ENCODE results near the gene BAD. TPM values are rescaled to one million over a fixed set of nuclear protein-coding genes. Genes with fewer than 3 reads are reported as not detected.
A peak's percentile ranks its signal among the peaks of the same experiment; 100 is the strongest.
"Not testable (repeated sequence)": the region's sequence is repeated elsewhere in the genome, so short reads cannot be mapped to it uniquely, and the experiment has no call there.

BAD gene
- polyA plus RNA-seq, 3 donors, result 36.7 to 58.9 (median 54.2) TPM

DNA sequence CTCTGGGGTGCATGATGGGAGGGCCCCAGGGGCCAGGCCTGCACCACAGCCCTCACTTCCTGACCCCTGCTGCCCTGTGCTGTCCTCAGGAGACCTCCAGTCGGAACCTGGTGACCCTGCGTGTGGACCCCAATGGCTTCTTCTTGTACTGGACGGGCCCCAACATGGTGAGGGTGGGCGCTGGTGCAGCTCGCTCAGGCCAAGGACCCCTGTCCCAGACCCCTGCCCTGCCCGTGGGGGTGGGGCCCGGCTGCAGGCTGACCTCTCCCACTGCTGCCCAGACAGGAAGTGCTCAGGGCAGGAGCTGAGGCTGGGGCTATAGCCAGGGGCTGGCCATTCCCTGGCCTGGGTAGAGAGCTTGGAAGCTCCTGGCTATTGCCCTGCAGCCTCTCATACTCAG lies 30.1 kb downstream of the BAD start:
- no peak for DNase-seq (ENCODE audit: extremely low read depth in 1 of 11, low read depth in 9 of 11, low spot score in 4 of 11)

GRCh38 chr11:64253481-64253880 lies 31.0 kb downstream of the BAD start:
- DNase-seq (ENCODE audit: extremely low read depth in 1 of 11, low read depth in 9 of 11, low spot score in 4 of 11), result no peak

GRCh38 chr11:64253043-64253442 lies 31.4 kb downstream of the BAD start:
- DNase-seq (ENCODE audit: extremely low read depth in 1 of 11, low read depth in 9 of 11, low spot score in 4 of 11), result no peak

GRCh38 chr11:64252003-64252872 lies 32.2 kb downstream of the BAD start:
- DNase-seq (ENCODE audit: extremely low read depth in 1 of 11, low read depth in 9 of 11, low spot score in 4 of 11), result no peak

GRCh38 chr11:64251753-64252002 lies 32.8 kb downstream of the BAD start:
- DNase-seq (ENCODE audit: extremely low read depth in 1 of 11, low read depth in 9 of 11, low spot score in 4 of 11), result no peak

DNA sequence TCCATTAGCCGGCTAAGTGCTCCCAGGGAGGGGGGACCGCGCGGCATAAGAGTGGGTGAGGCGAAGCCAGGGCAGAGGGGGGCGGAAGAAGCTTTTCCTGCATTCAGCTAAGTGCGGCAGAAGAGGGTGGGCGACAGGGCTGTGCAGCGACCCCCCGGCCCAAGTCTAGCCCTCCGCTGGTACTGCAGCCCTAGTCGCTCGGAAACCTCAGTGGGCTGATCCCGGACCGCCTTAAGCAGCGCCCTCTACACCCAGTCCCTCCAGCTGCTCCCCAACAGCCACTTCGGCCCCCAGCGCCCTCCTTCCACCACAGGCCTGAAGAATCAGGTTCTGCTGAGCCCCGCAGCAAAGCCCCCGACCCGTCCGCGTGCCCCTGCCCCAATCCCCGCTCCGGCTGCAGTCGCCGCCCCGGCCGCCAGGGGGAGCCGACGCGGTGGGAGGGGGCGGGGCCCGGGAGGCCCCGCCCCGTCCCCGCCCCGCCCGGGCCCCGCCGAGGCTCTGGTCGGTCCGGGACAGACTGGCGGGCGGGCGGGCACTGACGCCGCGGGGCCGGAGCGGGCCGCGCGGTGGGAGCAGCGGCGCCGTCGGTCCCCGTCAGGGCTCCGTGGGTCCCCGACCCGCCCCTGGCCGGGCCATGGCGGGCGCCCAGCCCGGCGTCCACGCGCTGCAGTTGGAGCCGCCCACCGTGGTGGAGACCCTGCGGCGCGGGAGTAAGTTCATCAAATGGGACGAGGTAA lies 33.3 kb downstream of the BAD start, which contains the start of gene PLCB3:
Gene PLCB3 (plus strand): TSS at position 515 of the 737 bp plus-strand sequence. CDS start 120 bp downstream, at position 635.
- no peak for DNase-seq (ENCODE audit: extremely low read depth in 1 of 11, low read depth in 9 of 11, low spot score in 4 of 11)

GRCh38 chr11:64250415-64251015 lies 34.0 kb downstream of the BAD start:
- DNase-seq (ENCODE audit: extremely low read depth in 1 of 11, low read depth in 9 of 11, low spot score in 4 of 11), result no peak

- DNase-seq (ENCODE audit: extremely low read depth in 1 of 11, low read depth in 9 of 11, low spot score in 4 of 11), result no peak
These were observed 34.7 kb downstream of the BAD start for GRCh38 chr11:64249563-64250414.

DNA sequence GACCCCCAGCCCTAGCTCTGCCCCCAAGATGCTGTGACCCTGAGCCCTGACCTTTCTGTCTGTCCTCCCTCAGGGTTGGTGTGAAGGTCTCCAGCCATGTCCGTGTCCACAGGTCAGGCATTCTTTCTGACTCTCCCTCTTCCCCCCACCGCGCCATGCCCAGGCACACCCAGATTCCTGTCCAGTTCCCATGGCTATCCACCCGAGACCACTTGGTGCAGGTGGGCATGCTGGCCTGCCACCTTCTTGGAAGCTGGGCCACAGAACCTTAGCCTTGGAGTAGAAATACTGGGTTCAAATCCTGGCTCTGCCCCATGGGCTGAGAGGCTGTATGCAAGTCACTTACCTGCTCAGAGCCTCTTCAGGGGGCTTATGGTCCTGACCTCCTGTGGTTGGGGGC lies 35.4 kb downstream of the BAD start:
- no peak for DNase-seq (ENCODE audit: extremely low read depth in 1 of 11, low read depth in 9 of 11, low spot score in 4 of 11)

DNA sequence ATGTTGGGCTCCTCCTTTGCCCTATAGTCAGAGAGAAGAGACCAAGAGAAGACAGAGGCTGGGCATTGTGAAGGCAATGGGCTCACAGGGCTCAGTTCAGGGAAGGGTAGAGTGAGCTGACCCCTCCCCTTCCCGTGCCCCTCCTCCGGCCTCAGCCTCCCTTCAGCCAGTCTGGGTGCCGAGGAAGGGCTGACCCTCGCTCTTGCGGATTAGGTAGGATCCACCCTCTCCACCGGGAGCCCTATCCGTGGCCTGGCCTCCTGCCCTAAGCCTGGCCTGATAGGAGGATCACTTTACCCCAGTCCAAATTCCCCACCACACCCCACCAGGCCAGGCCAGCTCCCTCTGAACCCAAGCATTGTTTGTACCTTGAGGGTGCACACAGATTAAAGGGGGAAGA lies 35.9 kb downstream of the BAD start:
- DNase-seq (ENCODE audit: extremely low read depth in 1 of 11, low read depth in 9 of 11, low spot score in 4 of 11), result no peak

DNA sequence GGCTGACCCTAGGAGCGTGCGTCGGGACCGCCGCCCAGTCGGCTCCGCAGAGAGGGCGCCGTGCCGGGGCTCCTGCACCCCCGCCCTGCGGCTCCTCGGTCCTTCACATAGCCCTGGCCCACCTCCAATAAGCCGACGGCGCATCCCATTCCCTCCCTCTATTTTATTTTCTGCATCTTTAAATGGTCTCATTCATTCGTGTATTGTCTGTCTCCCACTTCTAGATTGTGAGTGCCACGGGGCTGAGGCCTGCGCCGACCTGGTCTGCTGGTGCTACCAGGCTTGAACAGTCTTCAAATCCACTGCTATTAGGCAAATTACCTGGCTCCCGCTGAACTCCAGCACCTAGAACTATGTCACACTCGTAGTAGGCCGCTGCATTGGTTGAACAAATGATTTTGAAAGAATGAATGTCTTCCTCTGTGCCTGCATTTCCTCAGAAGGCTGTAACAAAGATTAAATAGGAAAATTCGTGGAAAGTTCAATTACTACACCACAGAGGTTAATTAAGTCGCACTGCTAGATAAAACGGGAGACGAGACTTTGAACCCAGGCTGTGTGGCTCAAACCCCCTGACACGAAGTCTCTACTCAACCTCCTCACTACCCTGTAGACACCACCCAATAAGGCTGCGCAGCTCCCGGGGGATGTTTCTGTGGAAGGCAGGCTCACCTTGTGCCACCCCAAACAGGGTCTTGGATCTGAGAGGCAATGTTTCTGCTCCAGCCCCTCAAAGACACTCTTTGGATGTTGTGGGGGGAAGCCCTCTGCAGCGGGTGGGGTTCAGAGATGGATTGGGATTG lies 36.5 kb downstream of the BAD start:
- DNase-seq (ENCODE audit: extremely low read depth in 1 of 11, low read depth in 9 of 11, low spot score in 4 of 11), result no peak

DNA sequence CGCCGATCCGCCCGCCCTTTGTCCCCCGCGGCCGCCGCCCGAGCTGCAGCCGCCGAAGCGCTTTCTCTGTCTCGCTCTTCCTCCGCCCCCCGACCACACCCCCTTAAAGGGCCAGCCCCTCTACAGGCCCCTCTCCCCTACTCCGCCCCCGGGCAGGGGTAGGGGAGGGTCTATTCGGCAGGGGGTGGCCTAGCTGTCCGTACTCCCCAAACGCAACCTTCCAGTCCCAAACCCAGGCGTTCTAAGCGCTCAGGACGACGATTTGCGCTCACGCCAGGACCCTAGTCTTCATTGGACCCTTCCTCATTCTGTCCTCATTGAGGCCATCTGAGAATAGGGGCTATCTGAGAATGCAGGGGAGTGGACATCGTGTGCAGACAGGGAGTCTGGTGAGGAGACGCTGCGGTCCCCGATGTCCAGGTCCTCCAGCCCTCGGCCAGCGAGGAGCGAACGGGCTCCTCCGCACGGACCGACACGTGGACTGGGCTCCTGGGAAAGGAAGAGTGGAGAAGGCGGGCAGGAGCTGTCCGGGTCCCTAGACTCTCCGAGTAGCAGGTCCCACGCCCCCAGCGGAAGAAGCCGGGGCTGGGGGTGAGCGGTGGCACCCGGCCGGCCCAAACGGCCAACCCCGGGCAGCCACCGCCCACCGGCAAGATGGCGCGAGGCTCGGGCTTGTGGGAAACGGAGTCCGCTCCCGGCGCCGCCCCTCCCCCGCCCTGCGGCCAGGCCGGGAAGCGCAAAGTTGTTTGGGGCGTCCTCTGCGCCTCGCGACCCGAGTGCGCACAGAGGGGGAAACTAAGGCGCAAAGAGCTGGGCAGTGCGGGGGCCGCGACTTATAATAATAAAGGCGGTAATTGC lies 37.4 kb downstream of the BAD start, which contains the start of gene PPP1R14B:
Gene PPP1R14B (minus strand): TSS at position 73 of the 858 bp plus-strand sequence. CDS start 270 bp downstream, outside the sequence.
- peak in 3 of 11 donors; percentile 74 to 80 (median 79) for DNase-seq (ENCODE audit: extremely low read depth in 1 of 11, low read depth in 9 of 11, low spot score in 4 of 11)

GRCh38 chr11:64246621-64246870 lies 37.9 kb downstream of the BAD start:
- not testable (repeated sequence) for DNase-seq (ENCODE audit: extremely low read depth in 1 of 11, low read depth in 9 of 11, low spot score in 4 of 11)

DNA sequence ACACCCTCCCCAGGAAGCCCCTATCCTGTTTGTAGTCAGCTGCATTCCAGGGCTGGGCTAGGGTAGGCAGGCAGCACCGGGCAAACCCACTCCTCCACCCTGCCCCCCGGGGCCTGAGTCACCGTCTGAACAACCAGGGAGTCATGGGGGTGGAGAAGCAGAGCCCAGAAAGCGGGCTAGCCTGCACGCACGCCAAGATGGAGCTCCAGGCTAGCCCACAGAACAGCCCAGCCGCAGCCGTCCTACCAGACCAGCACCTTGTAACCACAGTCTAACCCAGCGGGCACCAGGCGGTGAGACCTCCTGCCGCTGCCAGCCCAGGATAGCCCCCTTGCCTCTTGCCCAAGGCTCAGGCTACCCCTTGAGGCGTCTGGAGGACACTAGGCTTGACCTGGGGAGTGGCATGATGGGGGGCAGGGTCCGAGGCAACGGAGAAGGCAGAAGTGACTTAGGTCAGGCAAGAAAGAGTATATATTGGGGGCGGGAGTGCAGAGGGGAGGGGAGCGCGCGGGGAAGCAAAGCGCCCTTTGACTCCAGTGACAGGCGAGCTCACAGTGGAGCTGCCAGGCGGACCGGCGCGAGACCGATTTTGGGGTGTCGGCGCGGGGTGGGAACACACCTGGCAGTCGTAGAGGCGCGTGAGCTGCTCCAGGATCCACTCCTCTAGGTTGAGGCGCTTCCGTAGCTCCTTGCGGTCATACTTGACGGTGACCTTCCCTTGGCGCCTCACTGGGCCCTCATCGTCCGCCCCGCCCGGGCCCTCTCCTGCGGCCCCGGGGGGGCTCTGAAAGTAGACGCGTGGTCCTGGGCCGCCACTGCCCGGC lies 38.5 kb downstream of the BAD start:
- no peak for DNase-seq (ENCODE audit: extremely low read depth in 1 of 11, low read depth in 9 of 11, low spot score in 4 of 11)

DNA sequence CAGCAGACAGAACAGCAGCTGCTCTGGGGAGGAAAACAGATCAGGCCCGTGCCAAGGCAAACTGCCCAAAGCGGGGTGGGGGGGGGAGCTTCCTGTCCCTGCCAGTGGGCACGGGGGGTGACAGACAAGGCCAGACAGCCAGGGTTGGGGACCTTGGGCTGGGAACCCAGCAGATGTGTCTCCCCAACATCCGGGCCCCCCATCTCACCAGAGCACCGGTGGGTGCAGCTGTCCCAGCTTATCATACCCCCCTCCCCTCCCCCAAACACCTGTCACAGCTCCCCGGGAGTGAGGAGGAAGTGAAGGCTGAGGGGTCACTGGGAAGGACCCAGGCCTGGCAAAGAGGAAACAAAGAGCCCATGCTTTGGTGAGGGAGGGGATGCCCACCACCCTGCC lies 39.1 kb downstream of the BAD start:
- DNase-seq (ENCODE audit: extremely low read depth in 1 of 11, low read depth in 9 of 11, low spot score in 4 of 11), result no peak

- no peak for DNase-seq (ENCODE audit: extremely low read depth in 1 of 11, low read depth in 9 of 11, low spot score in 4 of 11)
These were observed 39.5 kb downstream of the BAD start for GRCh38 chr11:64244966-64245365.

- DNase-seq (ENCODE audit: extremely low read depth in 1 of 11, low read depth in 9 of 11, low spot score in 4 of 11), result no peak
These were observed 40.4 kb downstream of the BAD start for GRCh38 chr11:64244107-64244506.
